Stimulated activated naive CD4-positive, alpha-beta T cell (primary cell): ENCODE results near the gene RFLNA.

Source experiments
- DNase-seq, 6 experiments: peaks; one replicate each; lab custom pipeline; 2025; lab: John Stamatoyannopoulos, UW

The RFLNA gene

DNA sequence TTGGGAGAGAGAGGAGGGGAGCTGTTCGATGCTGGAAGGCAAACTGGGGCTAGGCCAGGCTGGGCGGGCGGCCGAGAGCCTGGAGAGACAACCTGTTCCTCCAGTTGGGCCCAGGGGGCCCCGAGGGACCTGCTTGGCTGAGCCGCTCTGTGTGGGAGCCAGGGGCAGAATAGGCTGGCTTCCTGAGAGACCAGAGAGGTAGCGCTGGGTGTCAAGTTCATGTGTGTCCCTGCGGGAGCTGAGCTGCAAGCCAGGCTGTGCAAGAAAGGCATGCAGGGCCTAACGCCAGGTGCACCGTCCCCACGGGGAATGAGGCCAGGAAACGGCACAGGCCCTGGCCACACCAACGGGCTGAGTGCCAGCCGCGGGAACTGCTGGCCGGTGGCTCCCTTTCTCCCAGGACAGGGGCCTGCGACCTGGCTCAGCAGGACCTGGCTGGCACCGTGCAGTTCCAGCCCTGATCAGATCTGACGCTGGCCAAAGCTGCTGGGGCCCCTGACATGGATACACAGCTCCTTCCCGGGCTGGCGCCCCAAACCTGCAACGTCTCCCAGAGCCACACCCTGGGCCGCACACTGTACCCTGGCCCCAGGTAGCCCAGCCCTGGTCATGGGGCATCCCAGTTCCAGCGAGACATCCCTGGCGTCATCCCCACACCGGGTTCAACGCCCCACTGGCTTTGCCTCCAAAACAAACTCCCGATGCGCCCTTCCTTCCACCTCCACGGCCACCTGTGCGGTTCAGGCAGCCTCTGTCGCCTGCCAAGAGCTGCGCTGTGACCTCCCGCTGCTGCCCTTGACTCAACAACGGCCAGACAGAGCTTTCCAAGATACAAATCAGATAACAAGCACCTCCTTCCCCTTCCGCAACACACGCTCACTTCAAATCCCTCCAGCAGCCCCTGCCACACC is 65.0 kb downstream of the RFLNA start:
- DNase-seq = no peak

- DNase-seq = no peak
Observed at GRCh38 chr12:124361074-124361970, 66.4 kb downstream of the RFLNA start.

DNA sequence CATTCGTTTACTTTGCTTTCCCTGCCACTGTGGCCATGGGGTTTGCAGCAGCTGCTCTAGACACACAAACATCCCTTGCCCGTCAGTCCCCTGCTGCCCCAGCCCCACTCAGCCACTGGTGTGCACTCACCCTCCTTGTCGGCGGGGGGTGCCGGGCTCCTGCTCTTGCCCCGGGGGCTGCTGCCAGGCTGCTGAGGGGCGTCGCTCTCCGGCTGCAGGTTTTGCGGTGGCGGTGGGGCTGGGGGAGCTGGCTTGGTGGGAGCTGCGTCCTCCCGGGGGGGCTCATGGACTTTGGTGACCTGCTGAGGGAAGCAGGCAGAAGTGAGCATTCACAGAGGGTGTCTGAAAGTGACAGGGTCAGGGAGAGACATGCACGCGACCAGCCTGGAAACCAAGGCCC is 67.1 kb downstream of the RFLNA start:
- DNase-seq = no peak

GRCh38 chr12:124363353-124363965 is 68.6 kb downstream of the RFLNA start:
- no peak for DNase-seq

GRCh38 chr12:124364543-124364942 is 69.7 kb downstream of the RFLNA start:
- no peak for DNase-seq
